ENCODE measurements around the gene POU2F3.
"Not testable (repeated sequence)": the region's sequence is repeated elsewhere in the genome, so short reads cannot be mapped to it uniquely, and the experiment has no call there.

POU2F3 gene

DNA sequence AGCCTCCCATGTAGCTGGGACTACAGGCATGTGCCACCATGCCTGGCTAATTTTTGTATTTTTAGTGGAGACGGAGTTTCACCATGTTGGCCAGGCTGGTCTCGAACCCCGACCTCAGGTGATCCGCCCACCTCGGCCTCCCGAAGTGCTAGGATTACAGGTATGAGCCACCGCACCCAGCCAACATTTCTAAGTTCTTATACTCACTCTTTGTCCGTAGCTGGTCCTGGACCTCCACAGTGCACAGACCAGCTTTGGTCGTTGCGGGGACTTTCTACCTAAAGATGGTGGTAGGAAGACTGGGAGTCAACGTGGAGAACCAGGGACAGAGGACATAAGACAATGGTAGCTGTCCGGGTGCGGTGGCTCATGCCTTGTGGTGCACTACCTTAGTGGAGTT is 13.4 kb downstream of the POU2F3 start:
- DNase-seq (ENCODE audit: low read depth): not testable (repeated sequence)

DNA sequence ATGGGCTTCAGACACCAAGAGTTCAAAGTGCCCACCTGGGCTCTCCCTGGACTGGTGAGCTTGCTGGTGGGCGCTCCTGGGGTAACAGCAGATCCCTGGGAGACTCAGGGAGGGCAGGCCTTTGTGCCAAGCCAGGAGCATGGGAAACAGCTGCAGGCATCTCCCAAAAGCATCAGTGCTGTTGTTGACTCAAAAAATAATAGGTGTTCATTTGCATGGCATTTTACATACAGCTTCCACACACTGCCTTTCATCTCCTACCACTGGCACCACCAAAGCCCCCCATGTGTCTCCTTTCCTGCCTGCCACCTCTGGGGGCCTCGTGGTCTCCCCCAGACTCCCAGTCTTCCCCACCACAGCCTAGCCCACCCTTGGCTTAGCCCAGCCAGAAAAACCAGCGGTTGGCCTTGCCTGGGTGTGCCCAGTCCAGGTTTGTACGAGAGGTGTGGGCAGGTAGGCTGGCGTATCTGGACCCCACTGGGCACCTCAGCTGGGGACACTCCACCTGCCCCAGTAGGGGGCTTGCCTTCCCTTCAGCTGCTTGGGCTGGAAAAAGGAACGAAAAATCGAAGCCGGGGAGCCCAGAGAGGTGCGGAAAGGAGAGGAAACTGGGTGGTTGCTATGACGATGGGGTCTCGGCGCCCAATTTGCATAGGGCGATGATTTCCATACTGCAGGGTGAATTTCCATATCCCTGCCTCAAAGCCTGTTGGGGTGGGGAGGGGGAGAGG is 15.0 kb downstream of the POU2F3 start:
- DNase-seq (ENCODE audit: low read depth): no peak

DNA sequence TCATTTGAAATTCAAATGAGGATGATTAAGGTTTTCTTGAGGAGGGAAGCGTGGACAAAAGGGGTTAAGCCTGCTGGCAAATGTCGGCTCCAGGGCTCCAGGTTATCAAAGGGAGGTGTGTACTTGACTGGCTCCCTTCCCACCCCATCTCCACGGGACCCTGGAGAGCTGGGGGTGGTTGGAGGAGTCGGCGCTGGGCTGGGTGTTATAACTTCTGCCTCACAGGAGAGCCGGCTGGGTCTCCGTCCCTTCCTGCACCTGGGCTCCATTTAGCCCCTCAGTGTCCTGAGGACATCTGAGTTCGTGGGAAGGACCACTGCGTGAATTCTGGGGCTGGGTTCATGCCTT is 15.6 kb downstream of the POU2F3 start:
- no peak for DNase-seq (ENCODE audit: low read depth)

DNA sequence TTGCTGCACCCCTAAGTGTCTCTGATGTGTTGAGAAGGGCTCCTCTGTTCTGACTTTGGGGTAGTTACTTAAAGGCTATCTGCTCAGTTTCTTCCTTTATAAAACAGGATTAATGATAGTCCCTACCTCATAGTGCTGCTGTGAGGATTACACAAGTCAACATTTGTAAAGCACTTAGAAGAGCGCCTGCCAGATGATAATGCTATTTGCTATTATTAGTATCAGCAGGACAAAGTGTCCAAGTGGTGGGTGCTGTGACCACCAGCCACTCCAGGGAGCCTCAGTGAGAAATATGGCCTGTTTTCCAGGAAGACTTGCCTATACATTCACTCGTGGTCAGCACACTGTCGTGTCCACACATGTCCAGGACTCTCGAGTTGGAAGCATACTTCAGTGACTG is 16.2 kb downstream of the POU2F3 start:
- no peak for DNase-seq (ENCODE audit: low read depth)

DNA sequence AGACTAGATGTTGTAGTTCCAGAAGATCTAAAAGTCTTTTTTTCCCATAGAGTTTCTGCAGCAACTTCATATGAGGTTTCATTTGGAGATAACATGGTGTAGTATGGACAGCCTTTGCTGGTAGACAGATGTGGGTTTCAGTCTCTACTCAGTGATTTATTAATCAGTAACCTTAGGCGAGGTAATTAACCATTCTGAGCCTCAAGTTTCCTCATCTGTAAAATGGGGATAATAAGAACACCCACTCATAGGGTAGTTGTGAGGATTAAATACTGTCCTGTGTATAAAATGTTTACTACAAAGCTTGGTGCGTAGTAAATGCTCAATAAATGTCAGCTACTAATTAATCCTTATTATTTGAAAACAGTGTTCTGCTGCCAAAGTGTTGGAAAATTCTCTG is 16.8 kb downstream of the POU2F3 start:
- no peak for DNase-seq (ENCODE audit: low read depth)

DNA sequence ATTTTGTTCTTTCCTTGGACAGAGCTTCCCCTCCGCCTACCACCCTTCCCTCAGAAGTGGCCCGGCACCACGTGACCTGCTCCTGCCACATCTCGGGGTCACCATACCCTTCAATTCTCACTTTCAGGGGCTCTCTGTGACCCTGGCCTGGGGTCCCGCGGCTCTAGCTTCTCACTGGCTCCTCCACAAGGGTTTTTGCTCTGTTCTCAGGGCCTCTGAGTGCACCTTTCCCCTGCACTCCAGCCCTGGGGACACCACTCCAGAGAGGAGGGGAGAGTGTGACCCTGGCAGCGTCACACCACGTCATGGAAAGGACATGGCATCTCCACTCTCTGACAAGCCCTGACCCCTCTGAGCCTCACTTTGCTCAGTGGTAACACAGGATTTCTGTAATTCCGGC is 17.4 kb downstream of the POU2F3 start:
- DNase-seq (ENCODE audit: low read depth): no peak

DNA sequence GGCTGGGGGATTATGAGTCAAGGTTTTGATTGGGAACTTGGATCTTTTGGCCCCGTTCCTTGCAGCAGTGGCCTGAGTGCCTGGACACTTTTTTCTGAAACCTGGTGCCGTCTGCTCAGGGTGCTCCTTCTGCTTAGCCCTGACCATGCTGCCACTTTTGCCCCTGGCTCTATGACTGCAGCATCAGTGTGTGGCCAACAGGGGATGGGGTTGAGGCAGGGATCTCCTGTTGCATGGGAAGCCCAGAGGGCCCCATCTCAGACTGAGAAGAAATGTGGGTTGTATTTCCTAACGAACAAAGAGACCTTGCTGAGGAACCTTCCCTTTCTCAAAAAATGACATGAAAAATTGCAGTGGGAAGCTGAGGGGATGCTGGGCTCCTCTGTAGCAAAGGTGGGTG is 18.7 kb downstream of the POU2F3 start:
- DNase-seq (ENCODE audit: low read depth): no peak

DNA sequence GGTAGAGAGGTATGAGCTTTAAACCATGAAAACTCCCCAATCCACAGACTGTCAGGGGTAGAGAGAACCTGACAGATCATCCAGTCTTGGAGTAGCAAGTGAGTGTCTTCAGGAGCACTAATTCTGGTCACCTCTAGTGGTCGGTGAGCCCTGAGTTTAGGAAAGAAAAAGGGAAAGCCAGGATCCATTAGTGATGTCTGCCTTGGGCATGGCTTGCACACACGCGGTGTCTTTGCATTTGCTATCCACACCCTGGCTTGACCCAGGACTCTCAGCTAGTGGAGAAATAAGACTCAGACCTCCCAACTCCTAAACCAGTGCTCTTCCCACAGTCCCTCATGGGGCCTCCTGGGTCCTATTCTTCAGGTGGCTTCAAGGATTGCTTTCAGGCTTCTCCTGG is 19.3 kb downstream of the POU2F3 start:
- DNase-seq (ENCODE audit: low read depth): no peak

DNA sequence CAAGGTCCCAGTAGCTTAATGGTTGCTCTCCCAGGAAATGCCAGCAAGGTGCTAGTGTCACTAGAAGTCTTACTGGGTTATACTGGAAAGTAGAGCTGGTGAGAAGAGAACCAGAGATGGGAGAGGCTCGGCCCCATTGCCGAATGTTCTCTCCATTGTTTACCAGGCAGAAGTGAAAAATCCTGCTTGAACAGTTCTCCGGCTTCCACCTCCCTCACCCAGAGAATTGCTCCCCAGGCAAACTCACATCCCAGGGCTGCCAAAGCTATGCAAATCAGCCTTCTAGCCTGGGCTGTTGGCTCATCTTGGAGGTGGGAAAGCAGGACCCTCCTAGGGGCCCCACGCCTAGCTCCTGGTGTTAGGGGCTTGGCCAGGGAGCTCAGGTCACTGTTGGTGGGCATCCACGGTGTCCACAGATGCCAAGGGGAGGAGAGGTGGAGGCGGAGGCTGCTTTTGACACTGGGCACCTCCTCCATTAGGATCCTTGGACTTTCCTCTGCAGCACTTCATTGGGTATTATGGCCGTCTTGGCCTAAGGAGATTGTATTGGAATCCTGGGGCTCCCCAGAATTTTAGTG is 20.1 kb downstream of the POU2F3 start:
- no peak for DNase-seq (ENCODE audit: low read depth)

DNA sequence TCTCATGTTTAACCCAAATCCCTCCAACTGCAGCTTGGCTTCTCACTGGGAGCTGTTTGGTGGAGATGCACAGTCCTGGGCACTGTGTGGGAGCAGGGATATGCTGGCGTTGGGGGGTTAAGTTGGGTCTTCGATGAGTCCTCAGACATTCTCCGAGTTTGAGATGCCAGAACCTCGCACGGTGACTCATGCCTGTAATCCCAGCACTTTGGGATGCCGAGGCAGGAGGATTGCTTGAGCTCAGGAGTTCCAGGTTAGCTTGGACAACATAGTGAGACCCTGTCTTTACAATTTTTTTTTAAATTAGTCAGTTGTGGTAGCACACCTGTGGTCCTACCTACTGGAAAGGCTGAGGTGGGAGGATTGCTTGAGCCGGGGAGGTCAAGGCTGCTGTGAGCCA is 20.7 kb downstream of the POU2F3 start:
- no peak for DNase-seq (ENCODE audit: low read depth)

DNA sequence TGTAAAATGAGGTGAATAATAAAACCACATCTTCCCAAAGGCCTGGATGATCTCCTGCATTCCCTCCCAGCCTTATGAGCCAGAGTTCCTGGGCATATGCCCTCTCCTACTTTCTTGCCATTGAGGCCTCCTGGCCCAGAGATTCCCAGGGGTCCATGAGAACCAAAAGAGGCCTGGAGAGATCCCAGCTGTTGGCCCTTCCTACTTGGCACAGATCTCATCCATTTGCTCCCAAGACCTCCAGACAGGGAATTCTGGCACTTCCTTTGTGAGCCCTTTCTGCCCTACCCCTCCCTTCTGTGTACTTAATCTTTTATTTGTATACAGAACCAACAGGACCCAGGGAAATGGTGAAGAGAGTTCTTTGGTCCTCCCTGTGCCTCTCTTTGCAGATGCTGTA is 21.4 kb downstream of the POU2F3 start:
- no peak for DNase-seq (ENCODE audit: low read depth)

DNA sequence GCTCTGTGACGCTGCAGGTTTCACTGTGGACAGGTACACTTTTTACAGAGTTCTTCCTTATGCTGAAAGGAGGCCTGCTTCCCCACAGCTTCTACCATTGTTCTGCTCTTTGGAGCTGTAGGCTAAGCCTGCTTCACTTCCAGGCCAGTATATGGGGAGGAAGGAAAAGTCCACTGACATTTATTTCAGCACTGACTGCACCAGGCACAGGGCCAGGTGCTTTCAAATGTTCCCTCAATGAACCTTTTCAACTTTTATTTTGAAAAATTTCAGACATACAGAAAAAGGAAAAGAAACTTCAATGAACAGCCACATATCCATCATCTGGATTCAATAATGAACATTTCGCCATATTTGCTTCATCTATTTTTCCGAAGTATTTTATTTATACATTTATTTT is 22.0 kb downstream of the POU2F3 start:
- DNase-seq (ENCODE audit: low read depth): no peak

DNA sequence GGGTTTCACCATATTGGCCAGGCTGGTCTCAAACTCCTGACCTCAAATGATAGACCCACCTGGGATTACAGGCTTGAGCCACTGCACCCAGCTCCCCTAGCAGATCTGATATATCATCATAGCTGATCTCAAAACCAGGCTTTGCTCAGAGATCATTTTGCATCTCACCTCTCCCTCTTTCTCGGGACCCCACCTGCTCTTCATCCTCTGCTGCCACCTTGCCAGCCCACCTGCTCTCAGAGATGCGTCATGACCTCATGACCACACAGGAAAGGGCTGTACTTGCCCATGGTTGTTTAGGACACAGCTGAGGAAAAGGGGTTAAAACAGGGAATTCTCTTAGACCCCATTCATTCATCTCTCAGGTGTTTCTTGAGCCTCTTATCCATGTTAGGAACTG is 27.4 kb downstream of the POU2F3 start:
- no peak for DNase-seq (ENCODE audit: low read depth)

DNA sequence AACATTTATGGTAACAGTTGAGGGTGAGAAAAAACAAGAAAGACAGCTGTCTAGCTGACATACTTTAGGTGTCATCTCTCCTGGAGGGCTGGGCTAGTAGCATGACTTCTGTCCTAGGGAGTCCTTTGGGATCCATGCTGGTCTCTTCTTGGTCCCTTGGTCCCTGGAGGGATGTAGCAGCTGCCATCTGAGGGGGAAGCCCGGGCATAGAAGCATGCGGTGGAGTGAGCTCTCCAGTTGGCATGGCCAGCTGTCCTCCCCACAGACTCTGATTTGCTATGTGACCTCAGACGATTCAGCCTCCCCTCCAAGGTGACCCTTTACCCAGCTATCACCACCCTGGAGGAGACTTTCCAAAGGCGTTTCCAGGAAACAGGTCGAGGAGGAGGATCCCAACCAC is 28.7 kb downstream of the POU2F3 start:
- no peak for DNase-seq (ENCODE audit: low read depth)

DNA sequence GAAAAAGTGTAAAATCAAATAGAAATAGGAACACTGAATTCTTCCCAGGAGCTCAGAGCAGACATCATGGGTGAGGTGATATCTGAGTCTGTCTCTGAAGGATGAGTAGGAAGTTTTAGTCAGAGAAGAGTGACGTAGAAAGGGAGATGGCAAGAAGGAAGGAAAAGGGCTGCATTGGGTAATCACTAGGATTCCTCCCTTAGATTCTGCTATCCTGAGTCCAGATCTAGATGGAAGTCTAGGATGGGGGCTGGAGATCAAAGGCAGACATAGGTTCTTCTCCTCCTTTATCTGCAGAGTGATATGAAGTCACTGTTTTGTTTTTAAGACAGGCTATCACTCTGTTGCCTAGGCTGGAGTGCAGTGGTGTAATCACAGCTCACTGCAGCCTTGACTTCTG is 30.4 kb downstream of the POU2F3 start:
- DNase-seq (ENCODE audit: low read depth): no peak

DNA sequence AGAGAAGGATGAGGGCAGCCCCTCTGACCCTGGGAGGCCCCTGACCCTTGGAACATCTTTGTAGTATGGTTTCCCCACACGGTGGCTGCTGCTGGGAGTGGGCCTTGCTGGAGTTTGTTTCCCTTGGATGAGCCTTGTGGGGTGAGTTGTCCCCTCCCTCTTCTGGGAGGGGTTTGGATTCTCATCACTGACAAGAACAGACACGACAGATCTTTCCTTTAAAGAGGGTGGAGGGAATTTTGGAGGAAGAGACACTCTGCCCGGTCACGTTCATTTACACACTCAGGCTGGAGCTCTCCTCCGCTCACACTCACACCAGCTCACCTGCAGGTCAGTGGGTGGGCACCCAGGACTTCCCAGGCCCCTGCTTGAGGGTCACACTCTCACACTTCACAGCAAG is 31.7 kb downstream of the POU2F3 start:
- DNase-seq (ENCODE audit: low read depth): no peak

DNA sequence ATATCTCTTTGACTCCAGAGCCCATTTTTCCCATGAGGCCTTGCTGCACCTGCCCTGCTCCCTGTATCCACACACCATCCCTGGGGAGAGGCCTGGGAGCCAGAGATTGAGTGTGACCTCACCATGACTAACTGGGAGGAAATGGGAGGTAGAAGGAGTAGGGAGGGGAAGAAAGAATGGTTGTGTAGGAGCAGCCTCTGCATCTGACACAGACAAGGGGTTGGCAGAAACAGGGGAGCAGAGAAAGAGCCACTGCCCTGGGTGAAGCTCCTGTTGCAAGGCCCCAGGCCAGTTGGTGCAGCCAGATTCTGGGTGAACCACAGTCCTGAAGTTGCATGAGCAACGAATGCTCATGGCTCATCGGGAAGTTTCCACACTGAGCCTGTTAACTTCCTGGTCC is 32.4 kb downstream of the POU2F3 start:
- no peak for DNase-seq (ENCODE audit: low read depth)

DNA sequence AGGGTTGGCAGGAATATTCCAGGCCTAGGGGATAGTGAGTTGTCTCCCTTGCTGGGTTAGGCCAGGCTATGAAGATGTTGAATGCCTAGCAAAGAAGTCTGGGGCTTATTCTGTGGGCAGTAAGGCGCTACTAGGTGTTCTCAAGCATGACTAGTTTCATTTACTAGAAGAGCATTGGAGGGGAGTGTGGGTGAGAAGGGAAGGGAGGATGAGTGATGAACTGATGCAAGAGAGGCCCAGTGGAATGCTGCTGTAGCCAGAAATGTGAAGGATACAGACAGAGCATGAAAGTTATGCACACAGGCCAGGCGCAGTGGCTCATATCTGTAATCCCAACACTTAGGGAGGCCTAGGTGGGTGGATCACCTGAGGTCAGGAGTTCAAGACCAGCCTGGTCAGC is 33.5 kb downstream of the POU2F3 start:
- DNase-seq (ENCODE audit: low read depth): no peak

DNA sequence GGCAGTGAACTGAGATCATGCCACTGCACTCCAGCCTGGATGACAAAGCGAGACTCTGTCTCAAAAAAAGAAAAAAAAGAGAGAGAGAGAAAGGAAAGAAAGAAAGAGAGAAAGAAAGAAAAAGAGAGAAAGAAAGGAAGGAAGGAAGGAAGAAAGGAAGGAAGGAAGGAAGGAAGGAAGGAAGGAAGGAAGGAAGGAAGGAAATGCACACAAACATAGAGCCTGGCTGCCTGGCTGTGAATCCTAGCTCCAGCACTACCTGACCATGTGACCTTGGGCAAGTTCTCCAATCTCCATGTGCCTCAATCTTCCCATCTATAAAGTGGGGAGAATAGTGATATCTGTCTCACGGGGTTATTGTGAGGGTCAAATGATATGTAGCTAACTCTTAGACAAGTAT is 34.0 kb downstream of the POU2F3 start:
- not testable (repeated sequence) for DNase-seq (ENCODE audit: low read depth)

DNA sequence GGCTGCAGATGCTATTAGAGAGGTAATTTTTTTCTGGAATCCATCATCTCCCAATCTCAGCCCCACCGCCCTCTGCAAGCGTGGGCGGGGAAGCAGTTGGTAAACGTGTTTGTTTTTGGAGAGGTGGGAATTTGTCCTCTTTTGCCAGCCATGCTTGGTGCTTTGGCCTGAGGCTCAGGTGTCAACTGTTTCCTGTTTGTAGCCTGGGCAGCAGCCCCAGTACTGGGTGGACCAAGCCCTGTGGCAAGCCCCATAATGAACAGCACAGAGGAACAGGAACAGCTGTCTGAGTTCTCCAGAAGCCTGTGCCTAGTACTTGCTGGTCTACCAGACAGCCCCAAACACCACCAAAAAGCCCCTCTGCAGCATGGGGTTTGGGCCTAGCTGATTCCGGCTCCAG is 39.6 kb downstream of the POU2F3 start:
- DNase-seq (ENCODE audit: low read depth): no peak

DNA sequence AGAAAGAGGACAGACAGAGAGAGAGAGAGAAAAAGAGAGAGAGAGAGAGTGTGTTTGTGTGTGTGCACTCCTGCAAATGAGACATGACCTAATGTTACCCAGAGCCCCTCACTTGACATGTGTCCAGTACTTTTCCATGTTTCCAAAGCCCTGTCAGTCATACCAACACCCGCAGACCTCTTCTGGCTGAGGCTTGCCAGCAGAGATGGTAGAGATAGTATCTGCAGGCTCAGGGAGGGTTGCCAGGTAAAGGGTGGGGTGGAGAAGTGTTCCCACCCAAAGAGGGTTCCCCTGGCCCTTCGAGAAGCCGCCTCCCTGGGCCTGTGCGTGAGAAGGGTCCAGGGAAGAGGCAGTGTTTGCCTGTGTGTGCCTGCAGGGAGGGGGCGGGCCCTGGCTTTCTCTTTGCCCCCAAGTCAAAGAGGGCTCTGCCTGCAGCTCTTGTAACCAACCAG is 40.7 kb downstream of the POU2F3 start:
- DNase-seq (ENCODE audit: low read depth): no peak

DNA sequence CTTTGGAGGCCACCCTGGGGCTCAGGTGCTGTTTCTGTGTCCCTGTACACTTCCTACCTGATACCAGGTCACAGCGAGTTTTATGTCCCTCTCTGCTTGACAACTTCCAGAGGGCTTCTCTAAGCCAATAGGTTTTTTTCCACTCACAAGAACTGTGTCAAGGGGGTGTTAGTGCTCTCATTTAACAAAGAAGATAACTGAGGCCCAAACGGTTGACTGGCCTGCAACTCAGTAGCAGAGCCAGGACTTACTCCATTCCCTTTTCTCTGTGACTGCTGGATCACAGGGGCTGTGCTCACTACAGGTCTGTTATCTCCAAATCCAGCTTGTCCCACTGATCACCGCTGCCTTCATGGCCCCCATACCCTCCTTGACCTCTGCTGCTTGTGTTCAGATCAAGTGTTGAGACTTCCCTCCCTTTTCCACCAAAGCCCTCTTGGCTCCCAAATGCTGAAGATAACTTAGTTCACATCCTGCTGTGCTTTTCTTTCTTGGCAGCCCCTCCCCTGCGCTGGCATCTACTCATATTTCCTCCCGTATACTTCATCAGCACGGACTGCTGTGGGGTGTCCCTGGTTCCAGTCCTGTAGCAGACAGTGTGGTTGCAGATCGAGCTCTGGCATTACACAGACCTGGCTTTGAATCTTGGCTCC is 41.3 kb downstream of the POU2F3 start:
- no peak for DNase-seq (ENCODE audit: low read depth)

DNA sequence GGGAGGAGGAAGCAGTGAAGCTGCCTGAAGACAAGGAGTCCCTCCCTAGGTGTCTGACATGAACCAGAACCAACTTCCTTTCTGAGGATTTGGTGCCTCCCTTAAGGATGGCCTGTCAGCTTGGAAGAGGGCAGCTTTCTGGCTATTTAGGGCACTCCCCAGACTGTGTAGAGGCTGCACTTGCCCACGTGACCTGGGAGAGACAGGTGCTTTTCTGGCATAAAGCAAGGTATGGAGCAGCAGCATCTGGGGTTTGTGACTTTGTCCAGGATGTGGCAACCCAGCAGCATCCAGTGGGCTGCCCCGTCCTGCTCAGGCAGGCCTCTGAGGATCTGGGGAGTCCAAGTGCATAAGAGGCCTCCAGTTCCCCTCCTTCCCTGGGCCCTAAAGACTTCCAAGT is 43.2 kb downstream of the POU2F3 start:
- DNase-seq (ENCODE audit: low read depth): no peak

DNA sequence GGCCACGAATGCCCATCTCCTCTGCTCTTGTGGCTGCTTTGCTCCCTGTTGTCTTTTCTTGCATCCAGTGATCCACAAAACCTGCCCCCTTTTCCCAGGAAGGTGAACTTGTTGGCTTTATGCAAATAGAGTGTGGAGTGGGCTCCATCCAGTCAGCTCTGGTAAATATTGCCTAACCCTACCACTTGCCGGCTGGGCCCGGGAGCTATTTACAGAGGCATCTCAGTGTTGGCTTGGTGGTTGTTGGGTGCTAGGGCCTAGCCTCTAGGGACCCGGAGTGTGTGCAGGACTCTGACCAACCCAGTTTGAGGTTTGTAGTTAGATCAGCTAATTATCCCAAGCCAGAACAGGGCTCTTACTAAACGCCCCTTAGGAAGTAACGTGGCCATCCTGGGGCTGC is 44.3 kb downstream of the POU2F3 start:
- DNase-seq (ENCODE audit: low read depth): no peak
